ENCODE results near the gene ITGB4. TPM values are rescaled to one million over a fixed set of nuclear protein-coding genes. Genes with fewer than 3 reads are reported as not detected.

Gene ITGB4
- total and polyA plus RNA-seq, 2 donors (not counting 3 experiments of a cell fraction or from before 2014, with no cell fraction given) = 4.2 to 6.7 TPM

DNA sequence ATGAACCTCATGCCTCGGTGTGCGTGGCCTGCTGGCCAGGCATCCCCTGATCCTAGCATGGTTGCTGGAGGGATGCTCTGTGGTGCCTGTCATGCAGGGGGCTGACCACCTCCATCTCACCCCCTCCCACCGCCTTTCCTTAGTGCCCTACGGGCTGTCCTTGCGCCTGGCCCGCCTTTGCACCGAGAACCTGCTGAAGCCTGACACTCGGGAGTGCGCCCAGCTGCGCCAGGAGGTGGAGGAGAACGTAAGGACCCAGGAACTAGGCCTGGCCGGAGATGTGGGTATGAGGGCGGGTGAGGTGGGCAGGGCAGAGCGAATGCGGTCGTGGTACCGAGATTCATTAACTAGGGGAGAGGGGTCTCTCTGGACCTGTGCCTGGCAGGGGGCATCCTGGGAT lies 19.0 kb downstream of the ITGB4 start:
- DNase-seq (ENCODE audit: low read depth, low spot score) (no peak), FAIRE-seq (no peak)
- H3K9ac ChIP-seq (replicated peaks; ENCODE audit: extremely low read depth, insufficient read depth, low read length) = no peak overlapping the region
- no peaks in the 10 kb centered on the region for H3K27me3 ChIP-seq (ENCODE audit: control insufficient read depth in 2 of 2, insufficient read depth in 2 of 2, low read length in 2 of 2)
- POLR2A ChIA-PET = no interaction called here
- H3K4me3 ChIP-seq (replicated peaks in 1 of 3; ENCODE audit: insufficient read depth in 1 of 3, low read depth in 1 of 3, low read length in 3 of 3) = no peak overlapping the region
- dilution Hi-C loops (cut with MboI; ENCODE audit: extremely low pct_ligation_motif_present, low sequenced_read_pairs) (no loop called here), intact Hi-C loops (cut with micrococcal nuclease) (no loop called here)
- TF ChIP-seq, protein P1, sequence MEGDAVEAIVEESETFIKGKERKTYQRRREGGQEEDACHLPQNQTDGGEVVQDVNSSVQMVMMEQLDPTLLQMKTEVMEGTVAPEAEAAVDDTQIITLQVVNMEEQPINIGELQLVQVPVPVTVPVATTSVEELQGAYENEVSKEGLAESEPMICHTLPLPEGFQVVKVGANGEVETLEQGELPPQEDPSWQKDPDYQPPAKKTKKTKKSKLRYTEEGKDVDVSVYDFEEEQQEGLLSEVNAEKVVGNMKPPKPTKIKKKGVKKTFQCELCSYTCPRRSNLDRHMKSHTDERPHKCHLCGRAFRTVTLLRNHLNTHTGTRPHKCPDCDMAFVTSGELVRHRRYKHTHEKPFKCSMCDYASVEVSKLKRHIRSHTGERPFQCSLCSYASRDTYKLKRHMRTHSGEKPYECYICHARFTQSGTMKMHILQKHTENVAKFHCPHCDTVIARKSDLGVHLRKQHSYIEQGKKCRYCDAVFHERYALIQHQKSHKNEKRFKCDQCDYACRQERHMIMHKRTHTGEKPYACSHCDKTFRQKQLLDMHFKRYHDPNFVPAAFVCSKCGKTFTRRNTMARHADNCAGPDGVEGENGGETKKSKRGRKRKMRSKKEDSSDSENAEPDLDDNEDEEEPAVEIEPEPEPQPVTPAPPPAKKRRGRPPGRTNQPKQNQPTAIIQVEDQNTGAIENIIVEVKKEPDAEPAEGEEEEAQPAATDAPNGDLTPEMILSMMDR (IDR thresholded peaks at IDR 0.05; ENCODE audit: extremely low read depth in 1 of 2, insufficient read depth in 1 of 2, low read depth in 1 of 2, low read length in 2 of 2) = no peak
- TF ChIP-seq FOS (IDR thresholded peaks at IDR 0.05; ENCODE audit: borderline replicate concordance, insufficient read depth, low read length) = no peak
- TF ChIP-seq EZH2 (IDR thresholded peaks at IDR 0.05; ENCODE audit: borderline replicate concordance, low read depth, low read length, severe bottlenecking) = no peak
- no peak for TF ChIP-seq MYC (IDR thresholded peaks at IDR 0.05; ENCODE audit: low read depth, low read length)
- no peak for TF ChIP-seq POLR2A (IDR thresholded peaks at IDR 0.05; ENCODE audit: low read depth, low read length)
- no peak for TF ChIP-seq GATA2 (IDR thresholded peaks at IDR 0.05; ENCODE audit: insufficient read depth, insufficient read length, low read depth, low read length)
- TF ChIP-seq JUN (IDR thresholded peaks at IDR 0.05; ENCODE audit: borderline replicate concordance, insufficient read depth, insufficient read length, low read depth) = no peak
- no peak for TF ChIP-seq POLR2AphosphoS5 (IDR thresholded peaks at IDR 0.05; ENCODE audit: insufficient read depth, low read depth, low read length)
- TF ChIP-seq, protein P2, sequence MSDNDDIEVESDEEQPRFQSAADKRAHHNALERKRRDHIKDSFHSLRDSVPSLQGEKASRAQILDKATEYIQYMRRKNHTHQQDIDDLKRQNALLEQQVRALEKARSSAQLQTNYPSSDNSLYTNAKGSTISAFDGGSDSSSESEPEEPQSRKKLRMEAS (IDR thresholded peaks at IDR 0.05; ENCODE audit: insufficient read depth, insufficient read length) = no peak
- no peak overlapping the region for H3K4me2 ChIP-seq (ENCODE audit: insufficient read depth, low read length)
- H3K4me1 ChIP-seq (ENCODE audit: control insufficient read depth, extremely low read depth, insufficient read depth, low read length) = no peaks in the 10 kb centered on the region
- CTCF ChIA-PET = interaction anchor here (0.7 to 12.2 kb wide), 4 partner anchors 7 to 107 kb away, joined by 3 to 653 read pairs (median 34); partner anchors contain the start of gene SMIM5
- H3K9me1 ChIP-seq (replicated peaks; ENCODE audit: control insufficient read depth, extremely low read depth, insufficient read depth, low read length) = no peaks in the 10 kb centered on the region
- no peaks in the 10 kb centered on the region for H3K9me3 ChIP-seq (replicated peaks; ENCODE audit: control insufficient read depth, insufficient read depth, low read length)
- H2AFZ ChIP-seq (ENCODE audit: low read depth, low read length) = no peak overlapping the region
- H4K20me1 ChIP-seq (replicated peaks; ENCODE audit: control insufficient read depth, extremely low read depth, insufficient read depth, low read length) = no peaks in the 10 kb centered on the region
- no peaks in the 10 kb centered on the region for H3K79me2 ChIP-seq (ENCODE audit: control insufficient read depth, insufficient read depth, low read length)
- no TSS peak for BruUV-seq (replicated peaks)
- no peaks in the 10 kb centered on the region for H3K36me3 ChIP-seq (ENCODE audit: control insufficient read depth in 2 of 2, extremely low read depth in 1 of 2, insufficient read depth in 2 of 2, low read length in 2 of 2)
- no peak overlapping the region for H3K27ac ChIP-seq (ENCODE audit: insufficient read depth, low read depth, low read length)
